Tibial nerve (tissue), 4 donors: Measurements from ENCODE around the gene CSPG4. TPM values are rescaled to one million over a fixed set of nuclear protein-coding genes. Genes with fewer than 3 reads are reported as not detected.
A peak's percentile ranks its signal among the peaks of the same experiment; 100 is the strongest.

Source experiments
- DNase-seq, 2 donors: peaks; one replicate each; pipeline ENCODE4 v3.0.0-alpha.2; 2019; ENCODE audit warnings: low spot score in 2 of 2
- H3K27ac ChIP-seq, 4 donors: fragments of 200-600 bp; sonication (generic) in 3 of 4; one replicate each; pipeline ENCODE4 v1.5.1; 2017 to 2019; ENCODE audit warnings: mild to moderate bottlenecking in 1 of 4
- H3K27me3 ChIP-seq, 2 donors: fragments of 200-600 bp; sonication (generic) in 1 of 2; one replicate each; pipeline versions ENCODE4 v1.5.1 to v1.6.0; 2017 to 2019
- H3K36me3 ChIP-seq, 3 donors: fragments of 200-600 bp; sonication (generic); one replicate each; pipeline ENCODE4 v1.5.1; 2018 to 2019
- H3K4me1 ChIP-seq, 4 donors: fragments of 200-600 bp; sonication (generic) in 3 of 4; one replicate each; pipeline ENCODE4 v1.5.1; 2017 to 2019
- H3K4me3 ChIP-seq, 4 donors: fragments of 200-600 bp; sonication (generic) in 3 of 4; one replicate each; pipeline ENCODE4 v1.5.1; 2017 to 2019; ENCODE audit warnings: mild to moderate bottlenecking in 1 of 4, moderate library complexity in 1 of 4
- H3K9me3 ChIP-seq, 4 donors: fragments of 200-600 bp; sonication (generic) in 3 of 4; one replicate each; pipeline ENCODE4 v1.5.1; 2017 to 2019
- CTCF ChIP-seq, 5 experiments: fragments of 200-600 bp in 3 of 5; fragments of 450-650 bp in 2 of 5; sonication (generic) in 3 of 5; IDR thresholded peaks; one replicate each; pipeline ENCODE4 v1.5.1; 2016 to 2019; ENCODE audit warnings: antibody characterized with exemption in 5 of 5, mild to moderate bottlenecking in 3 of 5, moderate library complexity in 2 of 5
- EP300 ChIP-seq, 2 donors: sonication (generic); formaldehyde crosslinking; IDR thresholded peaks; one replicate each; pipeline ENCODE4 v1.6.1; 2017; ENCODE audit warnings: antibody characterized with exemption in 2 of 2, mild to moderate bottlenecking in 1 of 2
- POLR2A ChIP-seq, 2 donors: fragments of 450-650 bp; IDR thresholded peaks; one replicate each; pipeline ENCODE4 v1.6.1; 2017; ENCODE audit warnings: antibody characterized with exemption in 2 of 2, mild to moderate bottlenecking in 2 of 2, moderate library complexity in 2 of 2
- WGBS, 2 donors: methylation state at CpG; one replicate each; pipeline ENCODE4 v1.1.5; 2018; 5-methylcytosine and 5-hydroxymethylcytosine counted together
- total RNA-seq, 4 donors: library from RNA; depleted of rRNA; stranded (reverse); fragments of >200 nt; gene quantifications; one replicate each; pipeline ENCODE4 v1.1.0, GENCODE V29; 2016

The CSPG4 gene
- total RNA-seq, 4 donors from 2014 or later, result 100 to 132 (median 115) TPM

DNA sequence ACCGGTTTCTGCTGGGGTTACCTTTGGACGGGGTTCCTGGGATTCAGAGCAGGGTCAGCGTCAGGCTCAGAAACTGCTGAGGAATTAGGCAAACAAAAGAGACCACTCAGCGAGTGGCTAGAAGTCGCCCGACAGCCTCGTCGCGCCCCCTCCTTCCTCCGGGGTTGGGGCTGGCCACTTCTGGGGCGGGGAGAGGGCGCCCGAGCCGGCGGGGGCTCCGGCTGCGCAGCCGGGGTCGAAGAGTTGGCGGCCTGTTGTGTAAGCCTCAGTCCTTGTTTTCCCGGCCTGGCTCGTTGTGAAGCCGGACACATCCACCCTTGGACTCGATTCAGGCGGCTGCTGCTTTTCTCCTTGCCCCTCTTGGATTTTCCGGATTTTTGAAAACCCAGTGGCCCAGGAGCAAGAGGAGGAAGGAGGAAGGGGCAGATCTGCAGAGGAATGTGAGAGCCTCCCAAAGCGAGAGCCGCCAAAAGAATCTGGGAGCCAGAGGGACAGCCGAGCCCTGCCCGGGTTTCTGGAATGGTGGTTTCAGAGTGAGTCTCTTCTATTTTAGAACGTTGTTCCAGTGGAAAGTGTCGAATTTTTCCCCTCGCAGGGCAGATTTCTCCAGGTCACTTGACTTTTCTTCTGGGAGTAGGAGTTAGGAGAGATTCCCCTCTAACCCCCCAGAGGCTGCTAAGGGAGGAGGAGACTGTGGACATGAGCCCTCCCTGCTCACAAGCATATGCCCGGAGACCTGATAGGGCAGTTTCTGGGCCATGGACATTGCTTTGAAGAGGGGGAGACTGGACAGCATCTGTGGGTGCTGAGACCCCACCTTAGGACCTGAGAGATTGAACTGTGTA, 64.3 kb downstream of the CSPG4 start:
- WGBS, 2 donors, result 3 to 6% methylated on average over 12 to 31 of the region's 34 CpGs

DNA sequence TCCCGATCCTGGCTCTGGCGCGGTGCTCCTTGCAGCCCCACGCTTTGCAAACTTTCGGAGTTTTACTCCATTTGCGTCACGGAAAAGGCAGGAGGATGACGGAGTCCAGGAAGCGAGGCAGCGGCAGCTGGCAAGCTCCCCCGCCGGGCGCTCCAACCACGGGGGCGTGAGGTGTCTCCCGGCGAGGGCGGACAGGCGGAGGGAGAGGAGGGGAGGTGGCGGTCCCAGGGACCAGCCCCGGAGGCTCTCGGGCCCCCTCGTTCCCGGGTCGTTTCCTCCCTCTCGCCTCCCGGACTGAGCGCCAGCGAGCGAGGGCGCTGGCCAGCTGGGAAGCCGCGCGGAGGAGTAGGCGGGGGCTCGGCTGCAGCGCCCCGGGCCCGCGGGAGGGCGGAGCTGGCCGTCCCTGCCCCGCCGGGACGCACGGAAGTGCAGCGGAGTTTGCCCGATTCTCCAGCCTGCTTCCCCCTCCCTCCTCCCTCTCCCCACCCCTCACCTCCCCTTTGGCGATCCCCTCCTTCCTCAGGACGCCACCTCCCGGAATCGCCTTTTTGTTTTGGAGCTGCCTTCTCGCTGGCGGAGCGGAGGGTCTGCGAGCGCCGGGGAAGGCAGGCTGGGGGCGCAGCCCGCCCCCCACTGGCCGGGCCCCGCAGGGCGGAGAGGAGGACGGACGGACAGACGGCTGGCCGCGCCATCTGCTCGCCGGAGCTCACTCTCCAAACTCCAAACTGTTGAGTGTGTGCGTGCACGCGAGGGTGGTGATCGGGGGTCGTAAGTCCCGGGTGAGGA, 65.1 kb downstream of the CSPG4 start, which contains the start of gene SNX33:
Gene SNX33, plus strand, starts transcription at position 543 of the 786 bp plus-strand sequence. CDS start 1,191 bp downstream, outside the sequence.
- DNase-seq, result peak; percentile 63 to 64
- peaks cover 0 to 53% (median 42%) of the 10 kb centered on the region in 4 donors for H3K4me1 ChIP-seq

More for the DNA sequence above, 64.3 kb downstream of the CSPG4 start:
- Histone ChIP-seq H3K4me3 (peak overlapping the region; percentile 74 to 91 (median 84)), H3K27ac (peak overlapping the region; percentile 89 to 96 (median 96)), H3K9me3 (no peaks in the 10 kb centered on the region), H3K36me3 (peaks cover 0 to 25% (median 0%) of the 10 kb centered on the region in 3 donors), H3K4me1 (peaks cover 0 to 61% (median 50%) of the 10 kb centered on the region in 4 donors), H3K27me3 (no peaks in the 10 kb centered on the region)
- DNase-seq, result no peak
- TF ChIP-seq POLR2A (IDR thresholded peaks at IDR 0.05) (no peak), CTCF (IDR thresholded peaks at IDR 0.05) (no peak), EP300 (IDR thresholded peaks at IDR 0.05) (no peak)

GRCh38 chr15:75646944-75647364, 65.7 kb downstream of the CSPG4 start:
- H3K9me3 ChIP-seq, result no peaks in the 10 kb centered on the region
- H3K4me1 ChIP-seq, result peaks cover 0 to 46% (median 36%) of the 10 kb centered on the region in 4 donors
- 0 to 1% methylated on average over 21 to 26 of the region's 26 CpGs for WGBS, 2 donors
- peak overlapping the region; percentile 74 to 91 (median 84) for H3K4me3 ChIP-seq
- peaks cover 0 to 13% (median 0%) of the 10 kb centered on the region in 3 donors for H3K36me3 ChIP-seq
- DNase-seq, result peak in 1 of 2 donors; percentile 39
- TF ChIP-seq EP300 (IDR thresholded peaks at IDR 0.05), result no peak
- no peak for TF ChIP-seq POLR2A (IDR thresholded peaks at IDR 0.05)
- TF ChIP-seq CTCF (IDR thresholded peaks at IDR 0.05), result no peak
- H3K27ac ChIP-seq, result peak overlapping the region; percentile 89 to 96 (median 96)
- no peaks in the 10 kb centered on the region for H3K27me3 ChIP-seq

More for the DNA sequence above, 65.1 kb downstream of the CSPG4 start, which contains the start of gene SNX33:
- peak within 1 kb of the TSS; percentile 89 to 96 (median 96) for H3K27ac ChIP-seq
- H3K27me3 ChIP-seq, result no peaks in the 10 kb centered on the region
- H3K9me3 ChIP-seq, result no peaks in the 10 kb centered on the region
- TF ChIP-seq CTCF (IDR thresholded peaks at IDR 0.05), result peak; percentile 31 to 73 (median 68)
- TF ChIP-seq POLR2A (IDR thresholded peaks at IDR 0.05), result peak in 1 of 2 donors; percentile 64
- peak in 1 of 2 donors; percentile 68 for TF ChIP-seq EP300 (IDR thresholded peaks at IDR 0.05)
- WGBS, 2 donors, result 1% methylated on average over 39 to 72 of the region's 76 CpGs
- peaks cover 0 to 19% (median 0%) of the 10 kb centered on the region in 3 donors for H3K36me3 ChIP-seq
- H3K4me3 ChIP-seq, result peak within 1 kb of the TSS; percentile 74 to 91 (median 84)

- H3K9me3 ChIP-seq, result no peaks in the 10 kb centered on the region
- TF ChIP-seq POLR2A (IDR thresholded peaks at IDR 0.05) (no peak), CTCF (IDR thresholded peaks at IDR 0.05) (no peak), EP300 (IDR thresholded peaks at IDR 0.05) (no peak)
- peaks cover 0 to 40% (median 30%) of the 10 kb centered on the region in 4 donors for H3K4me1 ChIP-seq
These were observed 66.3 kb downstream of the CSPG4 start for GRCh38 chr15:75646112-75646943.

More at GRCh38 chr15:75646112-75646943, 66.3 kb downstream of the CSPG4 start:
- H3K36me3 ChIP-seq, result peaks cover 0 to 13% (median 0%) of the 10 kb centered on the region in 3 donors
- no peak for DNase-seq
- H3K27me3 ChIP-seq, result no peaks in the 10 kb centered on the region
- WGBS, 2 donors, result 29 to 37% methylated on average over 5 of the region's 5 CpGs
- H3K4me3 ChIP-seq, result peak overlapping the region; percentile 74 to 91 (median 84)
- H3K27ac ChIP-seq, result peak overlapping the region; percentile 89 to 96 (median 96)
